Bronchial epithelial cell (primary cell): ENCODE results near the gene ANGPTL8. TPM values are rescaled to one million over a fixed set of nuclear protein-coding genes. Genes with fewer than 3 reads are reported as not detected.

Experiments used
- DNase-seq: peaks from one replicate; pipeline ENCODE4 v3.0.0-alpha.2; 2010; ENCODE audit warnings: low read depth
- FAIRE-seq: peaks from 2 replicates; lab custom pipeline; 2011; peaks lifted over from hg19 to GRCh38; lab: Jason Lieb, UNC
- H3K27me3 ChIP-seq: 2 replicates; pipeline ENCODE4 v1.5.1; 2011; ENCODE audit warnings: low read length; ENCODE audit not compliant: control insufficient read depth, insufficient read depth
- H3K36me3 ChIP-seq: 2 replicates; pipeline ENCODE4 v1.5.1; 2011; ENCODE audit warnings: low read length; ENCODE audit not compliant: control insufficient read depth, insufficient read depth
- H3K4me3 ChIP-seq: 2 replicates; pipeline ENCODE4 v1.5.1; 2011; ENCODE audit warnings: mild to moderate bottlenecking, low read depth, low read length, control low read depth
- CTCF ChIP-seq: IDR thresholded peaks from 2 replicates; pipeline ENCODE4 v1.5.1; 2011; ENCODE audit warnings: mild to moderate bottlenecking, moderate library complexity, low read length, control low read depth, inconsistent platforms; ENCODE audit not compliant: insufficient read depth, severe bottlenecking
- total RNA-seq: library from RNA; depleted of rRNA; stranded (reverse); fragments of >200 nt; gene quantifications from 2 replicates; pipeline ENCODE4 v1.2.1, GENCODE V29; 2014

Gene ANGPTL8
- total RNA-seq, 1 donor from 2014 or later, result not detected

GRCh38 chr19:11247391-11247790 lies 8.0 kb downstream of the ANGPTL8 start:
- TF ChIP-seq CTCF, result no peak
- Histone ChIP-seq H3K36me3 (peaks cover 32% of the 10 kb centered on the region), H3K4me3 (no peak overlapping the region), H3K27me3 (no peaks in the 10 kb centered on the region)
- no peak for DNase-seq
- FAIRE-seq, result no peak

GRCh38 chr19:11247934-11248333 lies 8.5 kb downstream of the ANGPTL8 start:
- FAIRE-seq (no peak), DNase-seq (no peak)
- Histone ChIP-seq H3K36me3 (peaks cover 32% of the 10 kb centered on the region), H3K27me3 (no peaks in the 10 kb centered on the region), H3K4me3 (no peak overlapping the region)
- no peak for TF ChIP-seq CTCF

DNA sequence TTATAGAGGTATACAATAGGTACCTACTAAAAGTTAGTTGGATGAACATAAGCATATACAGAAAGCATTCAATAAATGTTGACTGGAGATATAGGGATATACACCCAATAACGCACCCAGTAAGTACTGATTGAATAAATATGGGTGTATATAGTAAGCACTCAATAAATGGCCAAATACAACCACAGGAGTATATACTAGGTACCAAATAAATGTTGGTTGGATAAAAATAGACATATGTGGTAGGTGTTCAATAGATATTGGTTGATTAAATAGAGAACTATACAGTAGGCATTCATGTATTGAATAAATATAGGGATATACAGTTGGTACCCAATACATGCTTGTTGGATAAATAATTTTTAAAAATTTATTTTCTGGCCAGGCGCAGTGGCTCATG lies 9.4 kb downstream of the ANGPTL8 start:
- no peak for TF ChIP-seq CTCF
- DNase-seq, result no peak
- no peaks in the 10 kb centered on the region for H3K27me3 ChIP-seq
- H3K36me3 ChIP-seq, result peaks cover 28% of the 10 kb centered on the region
- H3K4me3 ChIP-seq, result no peak overlapping the region
- no peak for FAIRE-seq

DNA sequence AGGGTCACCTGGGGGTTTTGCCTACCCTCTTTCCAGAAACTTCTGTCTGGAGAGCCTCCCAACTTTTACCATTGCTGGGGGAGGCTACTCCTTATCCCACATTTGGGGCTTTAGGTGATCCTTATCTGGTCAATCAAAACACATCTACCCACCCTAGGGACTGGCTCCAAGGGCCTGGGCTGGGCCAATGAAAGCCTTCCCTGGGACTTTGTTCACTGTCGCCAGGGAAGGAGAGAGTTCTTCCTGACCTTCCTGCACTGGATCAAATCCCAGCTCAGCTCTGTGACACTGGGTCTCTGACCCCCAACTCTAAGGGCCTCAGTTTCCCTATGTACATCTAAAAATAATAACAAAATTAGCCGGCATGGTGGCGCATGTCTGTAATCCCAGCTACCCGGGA lies 11.8 kb downstream of the ANGPTL8 start:
- peaks cover 24% of the 10 kb centered on the region for H3K36me3 ChIP-seq
- DNase-seq (no peak), FAIRE-seq (no peak)
- no peak for TF ChIP-seq CTCF
- H3K4me3 ChIP-seq, result no peak overlapping the region
- H3K27me3 ChIP-seq, result no peaks in the 10 kb centered on the region

DNA sequence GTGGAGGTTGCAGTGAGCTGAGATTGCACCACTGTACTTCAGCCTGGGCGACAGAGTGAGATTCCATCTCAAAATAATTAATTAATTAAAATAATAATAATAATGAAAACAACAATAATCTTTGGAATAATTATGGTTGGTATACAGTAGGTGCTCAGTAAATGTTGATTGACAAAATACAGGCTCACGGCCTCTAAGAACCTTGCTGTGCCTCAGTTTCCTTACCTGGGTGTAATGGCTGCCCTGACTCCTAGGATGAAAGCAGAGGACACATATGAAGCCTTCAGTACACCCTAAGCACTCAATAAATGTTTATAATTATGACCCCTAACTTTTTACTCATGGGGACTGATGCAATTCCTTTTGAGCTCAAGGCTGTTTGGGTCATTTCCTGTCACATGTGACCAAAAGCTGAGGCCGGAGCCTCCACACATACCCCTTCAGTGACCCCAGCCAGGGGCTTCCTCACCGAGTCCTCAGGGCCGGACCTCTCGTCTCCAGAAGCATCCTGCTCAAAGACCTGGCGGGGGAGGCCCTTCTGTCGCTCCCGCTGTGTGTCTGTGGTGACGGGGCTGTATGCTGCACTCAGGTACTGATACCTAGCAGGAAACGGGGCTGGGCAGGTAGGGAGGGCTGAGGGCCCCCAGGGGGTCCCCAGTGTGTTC lies 12.4 kb downstream of the ANGPTL8 start:
- DNase-seq (no peak), FAIRE-seq (no peak)

More for the DNA sequence above, 12.4 kb downstream of the ANGPTL8 start:
- Histone ChIP-seq H3K4me3 (no peak overlapping the region), H3K27me3 (no peaks in the 10 kb centered on the region), H3K36me3 (peaks cover 26% of the 10 kb centered on the region)
- TF ChIP-seq CTCF, result no peak
